ENCODE results near the gene ATP13A2. TPM values are rescaled to one million over a fixed set of nuclear protein-coding genes. Genes with fewer than 3 reads are reported as not detected.

Gene ATP13A2
- total RNA-seq, 4 donors from 2014 or later = 17.9 to 37.0 (median 26.8) TPM

- in situ Hi-C loops (cut with MboI; ENCODE audit: low sequenced_read_pairs in 4 of 4) = no loop called here
Measured at GRCh38 chr1:16973215-16973614, 38.5 kb downstream of the ATP13A2 start.

GRCh38 chr1:16972189-16972895 lies 39.4 kb downstream of the ATP13A2 start:
- Histone ChIP-seq H3K36me3 (peaks cover 0 to 10% of the 10 kb centered on the region in 2 donors), H3K9me3 (no peaks in the 10 kb centered on the region), H3K4me3 (no peak overlapping the region), H3K4me1 (no peaks in the 10 kb centered on the region), H3K27me3 (no peaks in the 10 kb centered on the region), H3K27ac (no peak overlapping the region)
- TF ChIP-seq CTCF (IDR thresholded peaks at IDR 0.05 in 4 of 5, conservative IDR thresholded peaks at IDR 0.05 in 1 of 5) (no peak), POLR2A (IDR thresholded peaks at IDR 0.05) (no peak)
- no peak for ATAC-seq
- DNase-seq = no peak
- in situ Hi-C loops (cut with MboI; ENCODE audit: low sequenced_read_pairs in 4 of 4) = no loop called here
- intact Hi-C loops (cut with DNase I; ENCODE audit: low total_unique reads) = no loop called here

More at GRCh38 chr1:16973215-16973614, 38.5 kb downstream of the ATP13A2 start:
- Histone ChIP-seq H3K4me3 (no peak overlapping the region), H3K27me3 (no peaks in the 10 kb centered on the region), H3K4me1 (no peaks in the 10 kb centered on the region), H3K36me3 (peaks cover 0 to 7% of the 10 kb centered on the region in 2 donors), H3K9me3 (no peaks in the 10 kb centered on the region), H3K27ac (no peak overlapping the region)
- DNase-seq (no peak), ATAC-seq (no peak)
- TF ChIP-seq POLR2A (IDR thresholded peaks at IDR 0.05) (no peak), CTCF (IDR thresholded peaks at IDR 0.05 in 4 of 5, conservative IDR thresholded peaks at IDR 0.05 in 1 of 5) (no peak)
- intact Hi-C loops (cut with DNase I; ENCODE audit: low total_unique reads) = no loop called here

- intact Hi-C loops (cut with DNase I; ENCODE audit: low total_unique reads) (no loop called here), in situ Hi-C loops (cut with MboI; ENCODE audit: low sequenced_read_pairs in 4 of 4) (no loop called here)
- Histone ChIP-seq H3K4me1 (no peaks in the 10 kb centered on the region), H3K27me3 (no peaks in the 10 kb centered on the region), H3K4me3 (no peak overlapping the region), H3K9me3 (no peaks in the 10 kb centered on the region), H3K27ac (no peak overlapping the region), H3K36me3 (peaks cover 0 to 10% of the 10 kb centered on the region in 2 donors)
- TF ChIP-seq CTCF (IDR thresholded peaks at IDR 0.05 in 4 of 5, conservative IDR thresholded peaks at IDR 0.05 in 1 of 5) (no peak), POLR2A (IDR thresholded peaks at IDR 0.05) (no peak)
- ATAC-seq (no peak), DNase-seq (no peak)
Measured at GRCh38 chr1:16971341-16972188, 40.2 kb downstream of the ATP13A2 start.

- H3K27me3 ChIP-seq = no peaks in the 10 kb centered on the region
- intact Hi-C loops (cut with DNase I; ENCODE audit: low total_unique reads) (no loop called here), in situ Hi-C loops (cut with MboI; ENCODE audit: low sequenced_read_pairs in 4 of 4) (no loop called here)
- no peaks in the 10 kb centered on the region for H3K4me1 ChIP-seq
- no peak overlapping the region for H3K4me3 ChIP-seq
- no peak for ATAC-seq
- TF ChIP-seq POLR2A (IDR thresholded peaks at IDR 0.05) (no peak), CTCF (IDR thresholded peaks at IDR 0.05 in 4 of 5, conservative IDR thresholded peaks at IDR 0.05 in 1 of 5) (no peak)
- H3K27ac ChIP-seq = no peak overlapping the region
- H3K9me3 ChIP-seq = no peaks in the 10 kb centered on the region
- H3K36me3 ChIP-seq = peaks cover 0 to 10% of the 10 kb centered on the region in 2 donors
- DNase-seq = no peak
Measured at GRCh38 chr1:16970132-16970910, 41.4 kb downstream of the ATP13A2 start.
